GM18951 (cell line): ENCODE measurements around the gene PDX1.
A peak's percentile ranks its signal among the peaks of the same experiment; 100 is the strongest.

ENCODE experiments used
- POLR2A ChIP-seq: IDR thresholded peaks from 4 replicates; pipeline ENCODE4 v1.6.1; 2011; ENCODE audit warnings: mild to moderate bottlenecking; ENCODE audit not compliant: insufficient read length, insufficient read depth; ENCODE audit errors: extremely low read depth
- in situ Hi-C: fragments of 300-500 bp; cut with MboI; formaldehyde crosslinking; loops from one replicate; pipeline ENCODE4 v1.12.0; 2022; ENCODE audit warnings: low sequenced_read_pairs, mixed read lengths, inconsistent platforms; ENCODE audit not compliant: unreplicated experiment

PDX1 gene

DNA sequence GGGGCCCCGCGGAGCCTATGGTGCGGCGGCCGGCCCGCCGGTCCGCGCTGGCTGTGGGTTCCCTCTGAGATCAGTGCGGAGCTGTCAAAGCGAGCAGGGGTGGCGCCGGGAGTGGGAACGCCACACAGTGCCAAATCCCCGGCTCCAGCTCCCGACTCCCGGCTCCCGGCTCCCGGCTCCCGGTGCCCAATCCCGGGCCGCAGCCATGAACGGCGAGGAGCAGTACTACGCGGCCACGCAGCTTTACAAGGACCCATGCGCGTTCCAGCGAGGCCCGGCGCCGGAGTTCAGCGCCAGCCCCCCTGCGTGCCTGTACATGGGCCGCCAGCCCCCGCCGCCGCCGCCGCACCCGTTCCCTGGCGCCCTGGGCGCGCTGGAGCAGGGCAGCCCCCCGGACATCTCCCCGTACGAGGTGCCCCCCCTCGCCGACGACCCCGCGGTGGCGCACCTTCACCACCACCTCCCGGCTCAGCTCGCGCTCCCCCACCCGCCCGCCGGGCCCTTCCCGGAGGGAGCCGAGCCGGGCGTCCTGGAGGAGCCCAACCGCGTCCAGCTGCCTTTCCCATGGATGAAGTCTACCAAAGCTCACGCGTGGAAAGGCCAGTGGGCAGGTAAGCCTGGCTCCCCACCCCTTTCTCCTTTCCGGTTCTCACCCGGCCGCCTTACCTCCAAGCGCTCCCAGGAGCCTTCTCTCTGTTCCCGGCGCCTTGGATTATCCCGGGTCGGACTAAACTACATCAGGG lies at the start of gene PDX1:
TSS of gene PDX1 (plus strand) at position 67 of the 743 bp plus-strand sequence. CDS start at position 206, 139 bp downstream.
- TF ChIP-seq POLR2A = peak; percentile 71
- in situ Hi-C loops = no loop called here

DNA sequence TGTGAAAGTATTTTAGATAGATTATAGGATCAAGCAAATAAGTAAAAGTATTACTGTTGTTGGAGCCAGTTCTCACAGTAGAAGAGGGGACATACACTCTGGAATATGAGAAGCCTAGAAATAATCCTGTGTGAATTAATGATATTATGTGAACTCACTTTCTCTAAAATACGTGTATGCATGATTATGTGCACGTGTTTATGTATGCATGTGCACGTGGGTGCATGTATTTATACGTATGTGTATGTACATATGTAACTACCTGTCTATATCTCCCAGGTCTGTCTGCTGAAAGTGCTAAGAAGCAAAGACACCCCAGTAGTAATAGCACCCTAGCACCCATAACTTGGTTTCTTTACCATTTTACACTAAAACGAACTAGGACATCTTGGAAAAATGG lies 41.5 kb upstream of the PDX1 start:
- no peak for TF ChIP-seq POLR2A
- in situ Hi-C loops = no loop called here

DNA sequence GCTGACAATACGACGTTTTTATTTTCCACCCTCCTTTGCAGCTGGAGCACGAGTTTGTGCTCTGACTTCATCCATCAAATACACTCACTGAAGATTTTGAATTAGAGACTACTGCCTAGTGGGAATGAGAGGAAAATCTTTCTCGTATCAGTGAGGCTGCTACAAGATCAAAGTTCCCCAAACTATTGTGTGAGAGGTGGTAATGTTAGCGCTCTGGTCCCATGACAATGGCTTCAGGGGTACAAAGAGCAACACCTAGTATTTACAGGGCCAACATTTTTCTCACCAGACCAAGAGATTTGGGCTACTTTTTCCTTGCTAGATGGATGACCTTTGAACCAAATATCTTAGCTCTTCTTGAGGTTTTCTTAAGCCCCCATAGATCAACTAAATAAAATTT lies 30.3 kb upstream of the PDX1 start:
- no peak for TF ChIP-seq POLR2A
- in situ Hi-C loops = no loop called here

- in situ Hi-C loops = no loop called here
- no peak for TF ChIP-seq POLR2A
Measured at GRCh38 chr13:27896726-27897125, 23.1 kb upstream of the PDX1 start.

DNA sequence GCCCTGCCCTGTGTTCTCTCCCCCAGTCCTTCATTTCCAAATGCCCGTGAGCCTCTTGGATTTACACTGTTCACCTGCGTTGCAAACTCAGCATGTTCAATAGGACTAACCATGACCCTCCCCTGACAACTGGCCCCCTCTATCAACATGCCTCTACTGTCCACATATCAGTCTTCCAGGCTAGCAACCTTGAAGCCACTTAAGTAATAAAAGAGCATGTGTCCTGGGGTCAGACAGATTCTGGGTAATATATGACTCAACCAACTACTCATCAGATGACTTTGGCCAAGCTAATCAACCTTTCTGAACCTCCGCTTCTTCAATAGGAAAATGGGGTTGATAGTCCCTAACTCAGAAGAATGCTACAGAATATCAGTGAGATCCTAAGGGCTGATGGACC lies 15.1 kb upstream of the PDX1 start:
- in situ Hi-C loops = no loop called here
- no peak for TF ChIP-seq POLR2A

DNA sequence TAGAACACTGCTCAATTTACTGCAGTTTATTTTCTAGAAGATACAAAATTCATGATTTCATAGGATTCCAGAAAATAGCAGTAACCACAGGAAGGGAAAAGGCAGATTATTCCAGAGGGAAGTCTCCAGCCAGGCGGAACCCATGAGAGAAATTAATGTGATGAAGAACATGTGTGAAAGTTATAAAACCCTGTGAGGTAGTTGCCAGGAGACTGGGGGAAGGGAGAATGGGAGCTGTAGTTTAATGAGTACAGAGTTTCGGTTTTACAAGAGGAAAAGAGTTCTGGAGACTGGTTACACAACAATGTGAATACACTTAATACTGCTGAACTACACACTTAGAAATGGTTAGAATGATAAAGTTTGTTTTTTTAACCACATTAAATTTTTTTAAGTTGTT lies 14.2 kb upstream of the PDX1 start:
- TF ChIP-seq POLR2A = no peak
- in situ Hi-C loops = no loop called here

DNA sequence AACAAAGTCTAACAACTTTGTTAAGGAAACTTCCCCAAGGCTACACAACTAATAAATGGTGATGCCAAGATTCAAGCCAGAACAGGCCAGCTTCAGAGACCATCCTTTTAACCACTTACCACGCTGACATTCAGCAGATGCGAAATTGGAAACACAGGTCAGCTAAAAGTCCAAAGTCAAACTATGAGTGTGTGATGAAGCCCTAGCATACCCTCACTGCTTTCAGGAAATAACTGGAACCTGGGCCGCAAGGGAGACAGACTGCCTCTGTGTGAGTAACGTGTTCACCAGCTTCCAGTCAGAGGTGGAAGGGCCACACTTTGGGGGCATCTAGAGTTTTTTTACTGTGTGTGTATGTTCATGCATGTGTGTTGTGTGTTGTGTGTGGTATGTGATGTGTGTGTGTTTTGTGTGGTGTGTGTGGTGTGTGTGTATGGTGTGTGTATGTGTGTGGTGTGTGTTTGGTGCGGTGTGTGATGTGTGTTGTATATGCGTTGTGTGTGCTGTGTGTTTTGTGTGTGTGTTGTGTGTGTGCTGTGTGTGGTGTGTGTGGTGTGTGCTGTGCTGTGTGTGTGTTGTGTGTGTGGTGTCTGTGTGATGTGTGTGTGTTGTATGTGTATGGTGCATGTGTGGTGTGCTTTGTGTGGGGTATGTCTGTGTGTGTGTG lies 12.5 kb upstream of the PDX1 start:
- TF ChIP-seq POLR2A = no peak
- in situ Hi-C loops = no loop called here

- TF ChIP-seq POLR2A = no peak
- in situ Hi-C loops = no loop called here
Measured at GRCh38 chr13:27909378-27909777, 10.4 kb upstream of the PDX1 start.

DNA sequence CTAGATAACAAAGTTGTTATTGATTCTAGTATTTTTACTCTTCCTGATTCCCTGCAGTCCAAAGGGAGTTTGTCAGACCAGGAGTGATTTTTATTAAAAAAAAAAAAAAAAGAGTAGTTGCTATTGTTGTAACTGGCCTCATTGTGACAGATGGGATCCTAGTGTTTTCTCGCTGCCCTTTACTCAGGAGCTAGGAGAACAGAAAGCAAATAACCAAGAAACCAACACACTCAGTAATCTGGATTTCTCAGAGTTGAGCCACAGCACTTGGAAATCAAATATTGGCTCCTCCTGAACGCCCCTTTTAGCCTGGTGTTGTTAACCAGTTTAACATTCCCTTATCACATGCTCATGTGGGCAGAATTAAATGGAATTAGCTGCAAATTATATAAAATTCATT lies 8.3 kb upstream of the PDX1 start:
- in situ Hi-C loops = no loop called here
- TF ChIP-seq POLR2A = no peak

GRCh38 chr13:27913160-27913559 lies 6.6 kb upstream of the PDX1 start:
- no peak for TF ChIP-seq POLR2A
- in situ Hi-C loops = no loop called here

DNA sequence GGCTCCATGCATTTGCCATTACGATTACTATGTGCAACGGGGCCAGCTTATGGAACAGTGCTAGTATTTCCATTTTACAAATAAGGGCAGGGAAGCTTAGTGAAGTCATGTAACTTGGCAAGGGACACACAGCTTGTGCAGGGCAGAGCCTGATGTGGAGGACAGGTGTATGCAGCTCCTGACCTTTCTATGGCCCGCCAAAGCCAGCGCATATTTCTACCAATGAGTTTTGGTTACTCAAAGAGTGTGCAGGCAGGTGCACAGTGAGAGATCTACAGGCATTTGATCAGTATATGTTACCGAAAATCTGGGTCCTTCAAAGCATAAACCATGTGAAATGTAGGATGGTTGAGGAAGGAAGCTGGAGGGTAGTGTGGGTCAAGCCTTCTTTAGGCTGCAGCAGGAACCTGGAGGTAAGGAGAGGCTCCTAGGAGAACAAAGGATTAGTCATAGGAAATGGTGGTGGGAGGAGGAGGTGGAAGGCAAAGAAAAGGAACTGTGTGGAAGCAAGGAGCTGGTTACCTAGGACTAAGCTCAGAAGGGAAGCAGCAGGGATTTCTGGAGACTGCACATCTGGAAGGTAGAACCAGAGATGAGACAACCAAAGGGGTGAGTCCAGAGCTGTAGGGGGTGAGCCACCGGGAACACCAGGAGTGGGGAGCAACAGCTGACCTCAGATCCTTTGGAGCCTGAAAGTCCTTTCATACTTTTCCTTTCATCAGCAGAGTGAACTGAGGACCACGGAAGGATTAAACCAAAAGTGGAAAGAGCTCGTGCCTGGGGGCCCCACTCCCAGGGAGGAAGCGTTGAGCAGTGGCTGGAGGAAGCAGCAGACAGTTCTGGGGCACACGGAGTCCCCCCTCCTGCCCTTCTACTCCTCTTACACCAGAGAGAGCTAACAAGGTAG lies 4.2 kb upstream of the PDX1 start:
- in situ Hi-C loops = no loop called here
- TF ChIP-seq POLR2A = no peak

DNA sequence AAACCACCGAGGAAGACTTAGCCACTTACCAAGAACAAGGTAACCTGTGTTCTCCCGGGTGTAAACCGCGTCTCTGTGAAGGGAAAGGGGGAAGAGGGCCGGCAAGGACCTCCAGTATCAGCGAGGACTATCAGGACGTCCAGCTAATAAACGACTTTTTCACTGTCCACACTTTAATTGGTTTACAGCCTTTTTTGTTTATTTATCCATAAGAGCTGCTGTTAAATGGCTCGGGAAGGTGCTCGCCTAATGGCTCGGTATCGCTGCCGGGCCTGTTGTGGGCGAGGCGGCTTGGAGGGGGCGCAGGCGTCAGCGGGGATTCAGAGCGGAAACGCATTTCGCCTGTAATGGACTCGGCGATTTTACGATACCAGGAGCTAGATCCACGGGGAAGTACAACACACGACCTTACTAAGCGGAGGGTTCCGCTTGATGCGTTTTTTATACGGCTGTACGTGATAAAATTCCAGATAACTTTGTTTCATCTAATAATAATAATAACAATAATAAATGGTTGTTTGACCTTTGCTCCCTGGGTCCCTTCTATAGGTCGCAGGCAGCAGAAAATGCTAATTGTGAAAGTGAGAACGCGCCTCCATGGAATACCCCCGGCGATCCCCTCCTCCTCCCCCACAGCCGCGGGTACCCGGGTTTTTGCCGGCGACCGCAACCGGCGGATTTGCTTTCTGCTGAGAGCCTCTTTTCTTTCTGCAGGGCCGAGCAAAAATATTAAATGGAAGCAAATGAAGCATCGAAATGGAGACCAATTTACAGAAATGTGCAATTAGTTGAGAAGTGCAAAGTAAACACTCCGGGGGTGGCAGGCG lies 2.5 kb upstream of the PDX1 start:
- in situ Hi-C loops = no loop called here
- no peak for TF ChIP-seq POLR2A
